Measurements from ENCODE around the gene LMNTD1. TPM values are rescaled to one million over a fixed set of nuclear protein-coding genes. Genes with fewer than 3 reads are reported as not detected.

The LMNTD1 gene
- total and polyA plus RNA-seq, 9 of the 15 experiments (the other 6 are each of a cell fraction or from before 2014, with no cell fraction given), result not detected

DNA sequence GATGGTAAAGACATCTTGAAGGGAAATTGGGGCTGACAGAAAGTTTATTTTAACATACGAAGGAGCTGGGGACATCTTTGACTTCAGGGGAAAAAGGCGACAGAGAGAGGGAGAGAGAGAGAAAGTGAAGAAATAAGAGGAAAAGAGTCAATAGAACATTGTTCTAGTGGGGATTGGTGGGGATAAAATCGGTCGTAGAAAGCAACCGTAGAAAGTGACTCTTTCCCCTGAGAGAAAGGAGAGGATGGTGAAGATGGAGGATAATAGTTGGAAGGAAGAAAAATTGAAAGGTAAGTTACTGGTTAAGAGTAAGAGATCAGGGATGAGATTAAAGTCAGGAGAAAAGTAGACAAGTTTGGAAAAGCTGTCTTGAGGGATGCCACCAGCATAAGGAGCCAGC, 75.9 kb downstream of the LMNTD1 start:
- no peaks in the 10 kb centered on the region for H3K9me3 ChIP-seq (replicated peaks; ENCODE audit: control insufficient read depth, insufficient read depth, low read depth, low read length)
- CTCF ChIA-PET (ENCODE audit: low intra/inter-chr PET ratio), result no interaction called here
- no peak overlapping the region for H3K27ac ChIP-seq (ENCODE audit: extremely low read depth, low read depth, low read length)
- H3K4me1 ChIP-seq (replicated peaks in 1 of 2; ENCODE audit: control insufficient read depth in 2 of 2, insufficient read depth in 2 of 2, low read length in 2 of 2), result no peaks in the 10 kb centered on the region
- no peaks in the 10 kb centered on the region for H3K36me3 ChIP-seq (ENCODE audit: control insufficient read depth, insufficient read depth, low read length)
- no peak for TF ChIP-seq KDM4B (IDR thresholded peaks at IDR 0.05; ENCODE audit: borderline replicate concordance in 2 of 2, low read depth in 1 of 2)
- TF ChIP-seq ZNF12 (CRISPR knock-in tag; IDR thresholded peaks at IDR 0.05), result no peak
- no peak for TF ChIP-seq STAG1 (CRISPR knock-in tag; IDR thresholded peaks at IDR 0.05; ENCODE audit: borderline replicate concordance)
- TF ChIP-seq, protein P1, sequence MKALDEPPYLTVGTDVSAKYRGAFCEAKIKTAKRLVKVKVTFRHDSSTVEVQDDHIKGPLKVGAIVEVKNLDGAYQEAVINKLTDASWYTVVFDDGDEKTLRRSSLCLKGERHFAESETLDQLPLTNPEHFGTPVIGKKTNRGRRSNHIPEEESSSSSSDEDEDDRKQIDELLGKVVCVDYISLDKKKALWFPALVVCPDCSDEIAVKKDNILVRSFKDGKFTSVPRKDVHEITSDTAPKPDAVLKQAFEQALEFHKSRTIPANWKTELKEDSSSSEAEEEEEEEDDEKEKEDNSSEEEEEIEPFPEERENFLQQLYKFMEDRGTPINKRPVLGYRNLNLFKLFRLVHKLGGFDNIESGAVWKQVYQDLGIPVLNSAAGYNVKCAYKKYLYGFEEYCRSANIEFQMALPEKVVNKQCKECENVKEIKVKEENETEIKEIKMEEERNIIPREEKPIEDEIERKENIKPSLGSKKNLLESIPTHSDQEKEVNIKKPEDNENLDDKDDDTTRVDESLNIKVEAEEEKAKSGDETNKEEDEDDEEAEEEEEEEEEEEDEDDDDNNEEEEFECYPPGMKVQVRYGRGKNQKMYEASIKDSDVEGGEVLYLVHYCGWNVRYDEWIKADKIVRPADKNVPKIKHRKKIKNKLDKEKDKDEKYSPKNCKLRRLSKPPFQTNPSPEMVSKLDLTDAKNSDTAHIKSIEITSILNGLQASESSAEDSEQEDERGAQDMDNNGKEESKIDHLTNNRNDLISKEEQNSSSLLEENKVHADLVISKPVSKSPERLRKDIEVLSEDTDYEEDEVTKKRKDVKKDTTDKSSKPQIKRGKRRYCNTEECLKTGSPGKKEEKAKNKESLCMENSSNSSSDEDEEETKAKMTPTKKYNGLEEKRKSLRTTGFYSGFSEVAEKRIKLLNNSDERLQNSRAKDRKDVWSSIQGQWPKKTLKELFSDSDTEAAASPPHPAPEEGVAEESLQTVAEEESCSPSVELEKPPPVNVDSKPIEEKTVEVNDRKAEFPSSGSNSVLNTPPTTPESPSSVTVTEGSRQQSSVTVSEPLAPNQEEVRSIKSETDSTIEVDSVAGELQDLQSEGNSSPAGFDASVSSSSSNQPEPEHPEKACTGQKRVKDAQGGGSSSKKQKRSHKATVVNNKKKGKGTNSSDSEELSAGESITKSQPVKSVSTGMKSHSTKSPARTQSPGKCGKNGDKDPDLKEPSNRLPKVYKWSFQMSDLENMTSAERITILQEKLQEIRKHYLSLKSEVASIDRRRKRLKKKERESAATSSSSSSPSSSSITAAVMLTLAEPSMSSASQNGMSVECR (CRISPR knock-in tag; IDR thresholded peaks at IDR 0.05), result no peak
- no peaks in the 10 kb centered on the region for H4K20me1 ChIP-seq (replicated peaks; ENCODE audit: control insufficient read depth, insufficient read depth, low read length)
- WGBS (ENCODE audit: insufficient coverage, low coverage, missing lambda C conversion rate), result 0% methylated on average over 5 of the region's 5 CpGs
- H3K4me2 ChIP-seq (ENCODE audit: insufficient read depth, low read length), result no peak overlapping the region
- no peak overlapping the region for H2AFZ ChIP-seq (ENCODE audit: low read depth, low read length)
- BruUV-seq (replicated peaks), result no TSS peak
- no peak overlapping the region for H3K4me3 ChIP-seq
- intact Hi-C loops (cut with micrococcal nuclease) (no loop called here), in situ Hi-C loops (cut with MboI) (no loop called here)
- POLR2A ChIA-PET, result no interaction called here
- no peak for DNase-seq (ENCODE audit: extremely low read depth in 1 of 4, low spot score in 3 of 4)
- ATAC-seq, result no peak
- no peaks in the 10 kb centered on the region for H3K9me1 ChIP-seq (ENCODE audit: control insufficient read depth, insufficient read depth, low read length)
- no peaks in the 10 kb centered on the region for H3K27me3 ChIP-seq (ENCODE audit: control insufficient read depth in 2 of 2, insufficient read depth in 2 of 2, low read length in 2 of 2)
- H3K79me2 ChIP-seq (ENCODE audit: control insufficient read depth, insufficient read depth, low read length), result no peaks in the 10 kb centered on the region
- no peak overlapping the region for H3K9ac ChIP-seq (ENCODE audit: insufficient read depth in 1 of 2, low read depth in 2 of 2, low read length in 2 of 2)
- no peak for FAIRE-seq

All from K562 (cell line).